ENCODE measurements around the gene ZBTB3.
"Not testable (repeated sequence)": the region's sequence is repeated elsewhere in the genome, so short reads cannot be mapped to it uniquely, and the experiment has no call there.

ZBTB3 gene

GRCh38 chr11:62753736-62754603 lies at the start of gene ZBTB3:
ZBTB3 (minus strand) TSS chr11:62754160; CDS start chr11:62753664, 496 bp downstream.
- DNase-seq: peak; percentile 99

- no peak for DNase-seq
These were observed 47.1 kb upstream of the ZBTB3 start for GRCh38 chr11:62801071-62801470.

GRCh38 chr11:62799486-62799885 lies 45.5 kb upstream of the ZBTB3 start:
- no peak for DNase-seq

DNA sequence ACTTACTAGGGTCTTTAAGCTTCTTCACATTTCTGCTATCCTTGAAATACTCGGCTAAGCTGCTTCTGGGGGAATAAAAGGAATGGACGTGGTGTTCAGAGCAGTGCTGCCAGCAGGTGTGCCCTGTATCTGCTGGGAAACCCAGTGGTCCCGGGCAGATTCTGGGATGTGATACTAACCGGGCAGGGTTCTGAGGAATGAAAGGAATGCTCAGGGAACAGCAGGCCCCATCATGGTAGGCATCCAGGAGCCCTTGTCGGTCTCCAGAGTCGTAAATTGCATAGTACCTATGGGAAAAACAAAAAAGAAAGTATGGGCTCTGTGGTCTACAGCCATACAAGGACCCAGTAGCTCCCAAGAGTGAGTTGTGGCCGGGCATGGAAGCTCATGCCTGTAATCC lies 42.3 kb upstream of the ZBTB3 start:
- no peak for DNase-seq

- DNase-seq: no peak
These were observed 40.3 kb upstream of the ZBTB3 start for GRCh38 chr11:62794201-62794775.

GRCh38 chr11:62792202-62792575 lies 38.2 kb upstream of the ZBTB3 start:
- no peak for DNase-seq

DNA sequence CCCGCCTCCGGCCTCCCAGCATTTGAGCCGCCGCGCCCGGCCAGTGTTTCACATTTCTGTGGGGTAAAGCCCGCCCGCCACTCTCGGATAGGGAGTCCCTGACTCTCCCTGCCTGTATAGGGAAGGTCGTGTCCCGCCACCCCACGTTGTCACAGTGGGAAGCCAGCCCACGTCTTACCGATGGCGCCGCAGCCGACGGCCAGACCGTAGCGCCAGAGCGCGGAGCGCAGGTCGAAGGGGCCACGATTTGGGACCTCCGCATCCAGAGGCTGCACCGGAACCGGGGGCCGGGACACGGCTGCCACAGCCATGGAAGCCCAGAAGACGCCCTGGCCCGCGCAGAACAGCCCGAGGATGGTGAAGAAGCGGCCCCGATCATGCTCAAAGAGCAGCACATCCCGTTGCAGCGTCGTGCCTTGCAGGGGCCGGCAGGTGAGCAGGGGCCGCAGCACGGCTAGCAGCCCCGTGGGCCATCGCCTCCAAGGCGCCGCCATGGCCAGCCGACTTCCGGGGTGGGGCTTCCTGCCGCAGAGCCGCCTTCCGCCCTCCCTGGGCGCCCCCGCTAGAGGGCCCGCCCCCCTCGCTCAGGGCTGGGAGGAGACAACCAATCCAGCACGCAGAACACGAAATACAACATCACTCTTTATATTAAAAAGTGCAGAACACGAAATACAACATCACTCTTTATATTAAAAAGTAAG lies 37.7 kb upstream of the ZBTB3 start, which contains the start of gene TMEM223:
Gene TMEM223 (minus strand): TSS at position 506 of the 701 bp plus-strand sequence. CDS start 12 bp downstream, at position 494.
- DNase-seq: peak; percentile 50

DNA sequence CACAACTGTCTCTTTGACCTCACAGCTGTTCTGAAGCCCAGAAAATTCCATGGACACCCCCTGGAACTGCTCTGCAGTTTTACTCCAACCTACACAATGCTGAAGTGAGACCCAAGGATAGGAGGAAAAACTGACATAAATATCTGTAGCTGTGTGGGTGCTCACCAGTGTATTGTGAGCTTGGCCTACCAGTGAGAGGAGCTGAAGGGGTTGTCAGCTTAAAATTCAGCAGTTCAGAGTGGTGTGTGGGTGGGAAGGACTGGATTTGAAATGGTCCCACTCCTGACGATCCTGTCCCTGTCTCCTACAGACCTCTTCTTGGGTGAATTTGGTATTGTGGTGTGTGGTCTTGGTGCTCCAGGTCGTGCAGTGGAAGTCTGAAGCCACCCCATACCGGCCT lies 35.6 kb upstream of the ZBTB3 start:
- no peak for DNase-seq

GRCh38 chr11:62788991-62789390 lies 35.0 kb upstream of the ZBTB3 start:
- no peak for DNase-seq

DNA sequence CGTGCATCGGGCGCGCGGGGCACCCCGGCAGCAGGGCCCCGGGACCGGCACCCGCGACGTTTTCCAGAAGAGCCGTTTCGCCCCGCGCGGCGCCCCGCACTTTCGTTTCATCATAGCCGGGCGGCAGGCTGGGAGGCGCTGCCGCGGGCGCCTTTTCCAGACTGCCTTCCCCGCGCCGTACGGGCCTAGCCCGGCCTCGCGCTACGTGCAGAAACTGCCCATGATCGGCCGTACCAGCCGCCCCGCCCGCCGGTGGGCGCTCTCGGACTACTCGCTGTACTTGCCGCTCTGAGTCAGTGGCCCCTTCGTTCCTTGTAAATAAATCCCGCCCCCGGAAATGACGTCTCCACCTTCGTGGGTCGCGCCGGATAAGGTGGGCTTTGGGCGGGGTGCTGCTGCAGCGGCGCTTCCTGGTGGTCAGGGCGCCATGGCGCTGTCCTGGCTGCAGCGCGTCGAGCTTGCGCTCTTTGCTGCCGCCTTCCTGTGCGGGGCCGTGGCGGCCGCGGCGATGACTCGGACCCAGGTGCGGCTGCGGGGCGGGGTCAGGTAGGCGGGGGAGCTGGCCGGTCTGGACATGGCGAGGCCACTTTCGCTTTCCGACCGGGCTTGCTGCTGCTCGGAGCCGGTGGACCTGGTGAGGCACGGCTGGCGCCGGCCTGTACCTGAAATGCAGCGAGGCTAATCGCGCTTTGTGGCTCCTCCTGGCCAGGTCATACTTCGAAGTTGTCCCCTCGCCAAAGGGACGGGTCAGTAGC lies 33.2 kb upstream of the ZBTB3 start, which contains the start of gene TMEM179B:
Gene TMEM179B (plus strand): TSS at position 398 of the 755 bp plus-strand sequence. CDS start 30 bp downstream, at position 428.
- peak; percentile 74 for DNase-seq

GRCh38 chr11:62786318-62787004 lies 32.5 kb upstream of the ZBTB3 start:
- no peak for DNase-seq

GRCh38 chr11:62782753-62783152 lies 28.8 kb upstream of the ZBTB3 start:
- no peak for DNase-seq

- DNase-seq: no peak
These were observed 24.5 kb upstream of the ZBTB3 start for GRCh38 chr11:62778441-62778840.

DNA sequence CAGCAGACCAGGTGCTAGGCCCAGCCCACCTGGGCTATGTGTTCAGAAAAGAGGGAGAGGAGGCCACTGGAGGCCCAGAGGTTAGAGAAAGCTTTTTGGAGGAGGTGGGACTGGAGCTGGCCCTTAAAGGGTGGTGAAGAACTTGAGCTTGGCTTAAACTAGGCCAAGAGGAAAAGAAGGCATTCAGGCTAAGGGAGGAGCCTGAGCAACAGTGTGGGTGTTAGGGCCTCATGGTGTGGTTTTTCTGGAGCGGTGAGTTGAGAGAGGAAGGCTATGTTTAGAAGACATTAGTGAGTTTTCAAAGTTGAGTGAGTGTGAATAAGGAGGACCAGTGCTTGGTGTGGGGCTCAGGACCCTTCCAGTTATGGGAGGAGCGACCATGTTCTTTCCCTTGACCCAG lies 23.4 kb upstream of the ZBTB3 start:
- DNase-seq: no peak

GRCh38 chr11:62775646-62776045 lies 21.7 kb upstream of the ZBTB3 start:
- DNase-seq: no peak

- DNase-seq: no peak
These were observed 20.4 kb upstream of the ZBTB3 start for GRCh38 chr11:62774407-62774806.

DNA sequence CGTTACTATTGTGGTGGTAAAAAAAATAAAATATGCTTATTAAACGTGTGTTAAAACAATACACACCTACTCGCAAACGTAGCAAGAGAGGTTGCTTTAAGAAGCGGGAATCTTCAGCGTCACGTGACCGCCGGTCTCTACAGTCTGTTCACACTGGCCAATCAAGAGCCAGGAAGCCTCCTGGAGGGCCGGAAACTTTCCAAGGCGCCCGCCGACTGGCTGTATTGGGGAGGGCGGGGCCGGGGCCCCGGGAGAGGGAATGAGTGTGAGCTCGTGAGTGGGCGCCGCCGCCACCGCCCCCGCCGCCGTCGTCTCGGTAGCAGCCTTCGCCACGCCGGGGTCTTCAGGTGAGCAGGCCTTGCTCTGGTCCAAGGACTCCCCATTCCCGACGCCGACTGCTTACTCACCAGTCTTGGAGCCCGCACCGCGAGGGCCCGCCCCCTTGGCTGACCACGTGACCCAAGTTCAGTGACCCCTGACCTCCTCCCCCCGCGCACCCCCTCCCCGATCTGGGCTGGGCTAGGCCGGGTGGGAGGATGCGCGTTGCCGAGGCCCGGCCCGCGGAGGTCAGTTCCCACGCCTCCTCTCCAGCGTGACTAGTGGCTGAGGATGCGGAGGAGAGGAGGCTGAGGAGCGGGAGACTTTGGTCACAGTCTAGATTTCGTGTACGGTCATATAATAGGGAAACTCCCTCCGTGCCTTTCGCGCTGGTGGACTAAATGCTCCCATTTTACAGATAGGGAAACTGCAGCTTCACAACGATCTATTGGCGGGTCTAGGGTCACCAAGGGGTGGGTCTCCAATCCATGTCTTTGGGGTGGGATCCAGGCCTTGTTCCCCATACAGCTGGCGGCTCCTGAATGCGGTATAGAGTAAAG lies 17.4 kb upstream of the ZBTB3 start, which contains the start of gene TAF6L:
Gene TAF6L (plus strand): TSS at position 253 of the 878 bp plus-strand sequence. CDS start 4,388 bp downstream, outside the sequence.
- peak; percentile 91 for DNase-seq

DNA sequence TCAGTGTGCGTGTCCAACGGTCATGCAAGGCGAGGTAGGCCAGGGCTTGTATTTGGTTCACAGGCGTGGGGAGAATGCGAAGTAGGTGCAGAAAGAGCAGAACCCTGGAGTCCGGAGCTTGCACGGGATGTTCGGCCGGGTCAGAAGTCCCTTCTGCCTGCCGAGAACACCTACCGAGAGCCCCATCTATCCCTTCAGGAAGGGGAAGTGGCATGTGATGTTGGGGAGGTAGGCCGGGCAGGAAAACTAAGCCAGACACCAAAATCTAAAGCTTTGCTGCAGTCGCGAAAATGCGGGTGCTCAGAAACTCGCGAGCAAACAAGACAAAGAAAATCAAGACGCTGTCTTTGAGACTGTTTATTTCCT lies 16.8 kb upstream of the ZBTB3 start:
- DNase-seq: no peak

GRCh38 chr11:62760867-62761227 lies 6.9 kb upstream of the ZBTB3 start:
- not testable (repeated sequence) for DNase-seq

GRCh38 chr11:62757846-62758788 lies 4.2 kb upstream of the ZBTB3 start:
- DNase-seq: no peak
